Activated CD8-positive, alpha-beta T cell treated with anti-CD3 and anti-CD28 coated beads for 36 hours (primary cell): ENCODE measurements around the gene MRM1. TPM values are rescaled to one million over a fixed set of nuclear protein-coding genes. Genes with fewer than 3 reads are reported as not detected.

Experiments used
- ATAC-seq: fragments of 200-7000 bp; cut with Tn5 transposase; one replicate; pipeline ENCODE4 v1.10.0; 2021; ENCODE audit warnings: mild to moderate bottlenecking, moderate library complexity
- CTCF ChIA-PET: fragments of 350-600 bp; sonication (Branson Sonifier 250); formaldehyde crosslinking; loops from one replicate; lab custom pipeline; 2021; ENCODE audit warnings: antibody characterized with exemption; lab: Charles Lee
- POLR2A ChIA-PET: fragments of 350-600 bp; sonication (Branson Sonifier 250); formaldehyde crosslinking; loops from one replicate; lab custom pipeline; 2021; ENCODE audit warnings: antibody characterized with exemption; lab: Charles Lee
- DNase-seq: peaks from one replicate; pipeline ENCODE4 v3.0.0-alpha.2; 2020
- H3K27ac Mint-ChIP-seq: one replicate; pipeline ENCODE4 v1.8.0; 2021; ENCODE audit warnings: mild to moderate bottlenecking, mixed read lengths
- H3K27me3 Mint-ChIP-seq: one replicate; pipeline ENCODE4 v1.8.0; 2021; ENCODE audit warnings: mixed read lengths
- H3K36me3 Mint-ChIP-seq: one replicate; pipeline ENCODE4 v1.8.0; 2021; ENCODE audit warnings: low read depth, mixed read lengths
- H3K4me1 Mint-ChIP-seq: one replicate; pipeline ENCODE4 v1.8.0; 2021; ENCODE audit warnings: low read depth, mixed read lengths
- H3K4me3 Mint-ChIP-seq: one replicate; pipeline ENCODE4 v1.8.0; 2021; ENCODE audit warnings: mild to moderate bottlenecking, moderate library complexity, mixed read lengths
- H3K9me3 Mint-ChIP-seq: one replicate; pipeline ENCODE4 v1.8.0; 2021; ENCODE audit warnings: mixed read lengths
- intact Hi-C: fragments of 100-400 bp; cut with micrococcal nuclease; formaldehyde crosslinking; loops from one replicate; pipeline ENCODE4 v1.10.0; 2022
- total RNA-seq, 2 experiments: library from RNA; stranded (reverse); gene quantifications; one replicate each; pipeline ENCODE4 v1.2.3, GENCODE V29; 2021
- TF ChIP-seq, protein P1 (sequence below): fragments of 200-600 bp; IDR thresholded peaks from one replicate; pipeline ENCODE4 v1.8.0; 2022; ENCODE audit warnings: antibody characterized with exemption, mild to moderate bottlenecking

MRM1 gene
- total RNA-seq, 2 experiments from 2014 or later, result 24.5 to 27.4 TPM

DNA sequence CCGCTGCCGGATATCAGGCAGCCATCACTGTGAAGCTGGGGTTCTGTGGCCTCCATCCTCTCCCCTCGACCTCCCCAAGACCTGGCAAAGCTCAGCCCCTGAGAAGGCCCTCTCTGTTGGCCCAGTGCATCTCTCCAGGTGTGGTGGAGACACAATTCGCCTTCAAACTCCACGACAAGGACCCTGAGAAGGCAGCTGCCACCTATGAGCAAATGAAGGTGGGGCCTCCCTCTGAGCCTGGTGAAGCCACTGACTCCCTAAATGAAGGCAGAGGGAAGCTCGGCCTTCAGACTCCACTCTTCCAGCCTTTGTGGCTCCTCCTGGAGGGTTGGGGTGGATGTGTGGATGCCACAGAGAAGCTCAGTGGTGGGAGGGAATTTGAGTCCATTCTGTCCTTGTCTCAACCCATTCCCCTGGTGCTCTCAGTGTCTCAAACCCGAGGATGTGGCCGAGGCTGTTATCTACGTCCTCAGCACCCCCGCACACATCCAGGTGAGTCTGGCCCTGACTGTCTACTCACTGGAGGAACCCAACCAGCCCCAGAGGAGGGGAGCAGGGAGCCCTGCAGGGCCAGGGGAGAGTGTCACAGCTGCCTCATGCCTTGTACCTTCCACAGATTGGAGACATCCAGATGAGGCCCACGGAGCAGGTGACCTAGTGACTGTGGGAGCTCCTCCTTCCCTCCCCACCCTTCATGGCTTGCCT is 1.7 kb upstream of the MRM1 start:
- ATAC-seq, result no peak
- Mint-ChIP-seq H3K27ac (no peak overlapping the region), H3K4me1 (peaks cover 24% of the 10 kb centered on the region), H3K9me3 (no peaks in the 10 kb centered on the region), H3K4me3 (no peak overlapping the region), H3K27me3 (no peaks in the 10 kb centered on the region), H3K36me3 (peaks cover 13% of the 10 kb centered on the region)
- ChIA-PET POLR2A (interaction anchor here (0.9 to 1.4 kb wide), 4 partner anchors 13 to 349 kb away, joined by 3 to 4 read pairs (median 3); partner anchors contain the start of gene AATF), CTCF (interaction anchor here (1.5 kb wide), 1 partner anchor 10 kb away, joined by 4 read pairs; no protein-coding TSS in a partner anchor)
- TF ChIP-seq, protein P1, sequence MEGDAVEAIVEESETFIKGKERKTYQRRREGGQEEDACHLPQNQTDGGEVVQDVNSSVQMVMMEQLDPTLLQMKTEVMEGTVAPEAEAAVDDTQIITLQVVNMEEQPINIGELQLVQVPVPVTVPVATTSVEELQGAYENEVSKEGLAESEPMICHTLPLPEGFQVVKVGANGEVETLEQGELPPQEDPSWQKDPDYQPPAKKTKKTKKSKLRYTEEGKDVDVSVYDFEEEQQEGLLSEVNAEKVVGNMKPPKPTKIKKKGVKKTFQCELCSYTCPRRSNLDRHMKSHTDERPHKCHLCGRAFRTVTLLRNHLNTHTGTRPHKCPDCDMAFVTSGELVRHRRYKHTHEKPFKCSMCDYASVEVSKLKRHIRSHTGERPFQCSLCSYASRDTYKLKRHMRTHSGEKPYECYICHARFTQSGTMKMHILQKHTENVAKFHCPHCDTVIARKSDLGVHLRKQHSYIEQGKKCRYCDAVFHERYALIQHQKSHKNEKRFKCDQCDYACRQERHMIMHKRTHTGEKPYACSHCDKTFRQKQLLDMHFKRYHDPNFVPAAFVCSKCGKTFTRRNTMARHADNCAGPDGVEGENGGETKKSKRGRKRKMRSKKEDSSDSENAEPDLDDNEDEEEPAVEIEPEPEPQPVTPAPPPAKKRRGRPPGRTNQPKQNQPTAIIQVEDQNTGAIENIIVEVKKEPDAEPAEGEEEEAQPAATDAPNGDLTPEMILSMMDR, result no peak
- DNase-seq, result no peak
- intact Hi-C loops, result no loop called here

DNA sequence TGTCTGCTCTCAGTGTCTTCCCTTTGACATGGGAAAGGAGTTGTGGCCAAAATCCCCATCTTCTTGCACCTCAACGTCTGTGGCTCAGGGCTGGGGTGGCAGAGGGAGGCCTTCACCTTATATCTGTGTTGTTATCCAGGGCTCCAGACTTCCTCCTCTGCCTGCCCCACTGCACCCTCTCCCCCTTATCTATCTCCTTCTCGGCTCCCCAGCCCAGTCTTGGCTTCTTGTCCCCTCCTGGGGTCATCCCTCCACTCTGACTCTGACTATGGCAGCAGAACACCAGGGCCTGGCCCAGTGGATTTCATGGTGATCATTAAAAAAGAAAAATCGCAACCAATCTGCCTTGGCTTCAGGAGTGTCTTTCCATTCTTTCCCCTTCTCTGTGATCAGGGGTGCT is 918 bp upstream of the MRM1 start:
- Mint-ChIP-seq H3K27ac (peak overlapping the region; percentile 87), H3K27me3 (no peaks in the 10 kb centered on the region), H3K36me3 (peaks cover 21% of the 10 kb centered on the region), H3K4me3 (peak overlapping the region; percentile 91), H3K4me1 (peaks cover 29% of the 10 kb centered on the region), H3K9me3 (no peaks in the 10 kb centered on the region)
- DNase-seq (no peak), ATAC-seq (no peak)
- ChIA-PET CTCF (interaction anchor here (2.2 to 5.0 kb wide), 4 partner anchors 9 to 447 kb away, joined by 5 to 45 read pairs (median 27); partner anchors contain the start of gene DHRS11), POLR2A (interaction anchor here (1.2 to 3.7 kb wide), 3 partner anchors 7 to 60 kb away, joined by 3 to 21 read pairs (median 4); partner anchors contain the start of gene DHRS11)
- intact Hi-C loops, result no loop called here
- TF ChIP-seq, protein P1, result no peak

DNA sequence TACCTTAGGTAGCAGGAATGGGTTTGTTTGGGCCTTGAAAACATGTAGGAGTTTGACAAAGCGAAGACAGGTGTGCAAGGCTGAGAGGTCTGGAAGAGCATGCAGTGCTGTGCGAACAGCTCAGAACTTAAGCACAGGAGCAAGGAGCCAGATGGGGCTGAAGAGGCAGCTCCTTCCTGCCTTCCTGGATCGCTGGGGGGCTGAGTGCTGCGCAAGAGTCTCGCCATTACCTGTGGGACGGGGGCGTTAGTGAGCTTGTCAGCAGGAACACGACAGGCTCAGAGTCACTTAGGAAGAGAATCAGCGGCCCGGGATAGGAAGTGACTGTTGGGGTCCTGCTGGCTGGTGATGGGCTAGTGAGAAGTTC is 464 bp upstream of the MRM1 start:
- ChIA-PET POLR2A (interaction anchor here (1.0 to 3.7 kb wide), 6 partner anchors 8 to 349 kb away, joined by 3 to 21 read pairs (median 4); partner anchors contain the start of gene DHRS11), CTCF (interaction anchor here (0.9 to 5.0 kb wide), 9 partner anchors 10 to 879 kb away, joined by 3 to 45 read pairs (median 5); partner anchors contain the start of gene DHRS11)
- Mint-ChIP-seq H3K4me1 (peaks cover 34% of the 10 kb centered on the region), H3K27ac (peak overlapping the region; percentile 87), H3K27me3 (no peaks in the 10 kb centered on the region), H3K4me3 (peak overlapping the region; percentile 91), H3K36me3 (peaks cover 26% of the 10 kb centered on the region), H3K9me3 (no peaks in the 10 kb centered on the region)
- TF ChIP-seq, protein P1, result no peak
- DNase-seq (peak; percentile 54), ATAC-seq (peak; percentile 35)
- intact Hi-C loops, result no loop called here

DNA sequence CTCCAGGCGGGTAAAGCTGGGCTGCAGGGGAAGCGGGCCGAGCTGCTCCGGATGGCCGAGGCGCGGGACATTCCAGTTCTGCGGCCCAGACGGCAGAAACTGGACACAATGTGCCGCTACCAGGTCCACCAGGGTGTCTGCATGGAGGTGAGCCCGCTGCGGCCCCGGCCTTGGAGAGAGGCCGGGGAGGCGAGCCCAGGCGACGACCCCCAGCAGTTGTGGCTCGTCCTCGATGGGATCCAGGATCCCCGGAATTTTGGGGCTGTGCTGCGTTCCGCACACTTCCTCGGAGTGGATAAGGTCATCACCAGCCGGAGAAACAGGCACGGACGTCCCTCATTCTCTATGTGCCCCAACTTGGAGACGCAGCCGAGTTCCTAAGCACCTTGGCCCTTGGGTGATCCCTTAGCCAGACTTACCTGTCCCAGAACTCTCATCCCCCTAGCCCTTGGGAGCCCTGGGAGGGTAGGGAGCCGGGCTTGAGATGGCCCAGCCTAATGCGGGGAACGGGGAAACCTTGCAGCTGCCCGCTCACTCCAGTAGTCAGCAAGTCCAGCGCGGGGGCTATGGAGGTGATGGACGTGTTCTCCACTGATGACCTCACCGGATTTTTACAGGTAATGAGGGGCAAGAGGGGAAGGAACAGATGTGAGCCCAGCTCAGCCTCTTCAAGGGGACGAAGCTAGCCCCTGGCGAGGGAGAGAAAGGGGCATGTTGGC is 806 bp downstream of the MRM1 start:
- DNase-seq (peak; percentile 17), ATAC-seq (no peak)
- H3K9me3 Mint-ChIP-seq, result no peaks in the 10 kb centered on the region
- TF ChIP-seq, protein P1, result no peak
- peaks cover 27% of the 10 kb centered on the region for H3K36me3 Mint-ChIP-seq
- ChIA-PET CTCF (interaction anchor here (0.6 to 5.0 kb wide), 32 partner anchors 9 to 878 kb away, joined by 3 to 45 read pairs (median 4); partner anchors contain the start of genes AATF and DHRS11), POLR2A (interaction anchor here (0.7 to 3.7 kb wide), 8 partner anchors 9 to 347 kb away, joined by 3 to 21 read pairs (median 4); partner anchors contain the start of gene DHRS11)
- H3K27me3 Mint-ChIP-seq, result no peaks in the 10 kb centered on the region
- H3K4me1 Mint-ChIP-seq, result peaks cover 37% of the 10 kb centered on the region
- intact Hi-C loops, result no loop called here
- H3K4me3 Mint-ChIP-seq, result peak overlapping the region; percentile 91
- peak overlapping the region; percentile 87 for H3K27ac Mint-ChIP-seq
